GM23248 (cell line): ENCODE measurements around the gene QSOX1. TPM values are rescaled to one million over a fixed set of nuclear protein-coding genes. Genes with fewer than 3 reads are reported as not detected.

Source experiments
- DNase-seq: peaks from one replicate; pipeline ENCODE4 v3.0.0-alpha.2; 2015
- H2AFZ ChIP-seq: fragments of 200-600 bp; sonication (generic); 2 replicates; pipeline ENCODE4 v1.6.1; 2016; ENCODE audit warnings: antibody characterized with exemption
- H3F3A ChIP-seq: fragments of 200-600 bp; sonication (generic); 2 replicates; pipeline ENCODE4 v1.6.1; 2016; ENCODE audit warnings: mild to moderate bottlenecking, antibody characterized with exemption, mixed run types; ENCODE audit not compliant: insufficient read depth
- H3K27ac ChIP-seq: fragments of 200-600 bp; sonication (generic); 2 replicates; pipeline ENCODE4 v1.5.1; 2016; ENCODE audit warnings: mild to moderate bottlenecking
- H3K27me3 ChIP-seq: fragments of 200-600 bp; sonication (generic); replicated peaks from 2 replicates; pipeline ENCODE4 v1.6.1; 2016; ENCODE audit warnings: mild to moderate bottlenecking; ENCODE audit not compliant: insufficient read depth
- H3K36me3 ChIP-seq: fragments of 200-600 bp; sonication (generic); 2 replicates; pipeline ENCODE4 v1.6.1; 2016; ENCODE audit warnings: low read depth, mild to moderate bottlenecking
- H3K4me1 ChIP-seq: fragments of 200-600 bp; sonication (generic); 2 replicates; pipeline ENCODE4 v1.6.1; 2016; ENCODE audit warnings: mild to moderate bottlenecking; ENCODE audit not compliant: insufficient read depth
- H3K4me2 ChIP-seq: fragments of 200-600 bp; sonication (generic); one replicate; pipeline ENCODE4 v1.6.1; 2016; ENCODE audit warnings: mild to moderate bottlenecking; ENCODE audit not compliant: unreplicated experiment
- H3K4me3 ChIP-seq: fragments of 200-600 bp; sonication (generic); 2 replicates; pipeline ENCODE4 v1.5.1; 2016; ENCODE audit warnings: mild to moderate bottlenecking
- H3K79me2 ChIP-seq: fragments of 200-600 bp; sonication (generic); 2 replicates; pipeline ENCODE4 v1.6.1; 2016; ENCODE audit warnings: mild to moderate bottlenecking; ENCODE audit not compliant: insufficient read depth
- H3K9ac ChIP-seq: fragments of 200-600 bp; sonication (generic); 2 replicates; pipeline ENCODE4 v1.6.1; 2016; ENCODE audit warnings: mild to moderate bottlenecking
- H3K9me2 ChIP-seq: fragments of 200-600 bp; sonication (generic); 2 replicates; pipeline ENCODE4 v1.6.1; 2016; ENCODE audit warnings: mixed run types, mild to moderate bottlenecking, moderate library complexity; ENCODE audit not compliant: insufficient read depth
- H3K9me3 ChIP-seq: fragments of 200-600 bp; sonication (generic); one replicate; pipeline ENCODE4 v1.6.1; 2017; ENCODE audit warnings: low read depth
- H4K20me1 ChIP-seq: fragments of 200-600 bp; sonication (generic); 2 replicates; pipeline ENCODE4 v1.6.0; 2016; ENCODE audit not compliant: insufficient read depth
- EZH2 ChIP-seq: fragments of 200-600 bp; sonication (generic); IDR thresholded peaks from 2 replicates; pipeline ENCODE4 v1.6.1; 2018; ENCODE audit warnings: antibody characterized with exemption, mild to moderate bottlenecking; ENCODE audit not compliant: insufficient read depth, poor library complexity, severe bottlenecking
- EZH2phosphoT487 ChIP-seq: fragments of 200-600 bp; sonication (generic); IDR thresholded peaks from 2 replicates; pipeline ENCODE4 v1.6.1; 2018; ENCODE audit warnings: antibody characterized with exemption, moderate library complexity, mild to moderate bottlenecking, low read depth; ENCODE audit not compliant: insufficient read depth
- WGBS, 2 experiments: methylation state at CpG; one replicate each; pipeline ENCODE4 v1.1.6; 2015 to 2017; ENCODE audit warnings: low lambda C conversion rate in 2 of 2, low coverage in 1 of 2; ENCODE audit errors: missing lambda C conversion rate in 2 of 2; 5-methylcytosine and 5-hydroxymethylcytosine counted together
- in situ Hi-C: fragments of 300-500 bp; cut with MboI; formaldehyde crosslinking; loops from 2 replicates; pipeline ENCODE4 v1.15.0; 2020
- polyA plus RNA-seq: library from polyadenylated mRNA; unstranded; fragments of >200 nt; fragmentation: Nextera tagmentation; extraction: Ambion mirVana; gene quantifications from 2 replicates; pipeline ENCODE4 v1.2.1, GENCODE V29; 2016
- total RNA-seq: library from RNA; depleted of rRNA; stranded (reverse); fragments of >200 nt; shearing (Covaris generic); gene quantifications from 2 replicates; pipeline ENCODE4 v1.2.3, GENCODE V29; 2014

Gene QSOX1
- total and polyA plus RNA-seq, 2 experiments from 2014 or later, result 270 to 519 TPM

GRCh38 chr1:180249725-180250498 lies 95.2 kb downstream of the QSOX1 start:
- Histone ChIP-seq H2AFZ (no peak overlapping the region), H3K27ac (no peak overlapping the region), H3K4me3 (no peak overlapping the region), H3K36me3 (no peaks in the 10 kb centered on the region), H3K4me2 (no peak overlapping the region), H4K20me1 (no peaks in the 10 kb centered on the region), H3K9me3 (no peaks in the 10 kb centered on the region), H3F3A (no peaks in the 10 kb centered on the region), H3K79me2 (no peaks in the 10 kb centered on the region), H3K9ac (no peak overlapping the region), H3K9me2 (no peaks in the 10 kb centered on the region), H3K27me3 (no peaks in the 10 kb centered on the region), H3K4me1 (no peaks in the 10 kb centered on the region)
- WGBS, 2 experiments, result 64 to 69% methylated on average over 13 of the region's 13 CpGs
- TF ChIP-seq EZH2phosphoT487, result no peak
- no peak for TF ChIP-seq EZH2
- in situ Hi-C loops, result loop anchor here (10.0 kb wide), 1 partner anchor 225 kb away; no protein-coding TSS in a partner anchor
- DNase-seq, result no peak

GRCh38 chr1:180250499-180250770 lies 95.8 kb downstream of the QSOX1 start:
- no peak for DNase-seq
- H3K4me1 ChIP-seq, result no peaks in the 10 kb centered on the region
- no peaks in the 10 kb centered on the region for H3F3A ChIP-seq
- no peaks in the 10 kb centered on the region for H3K9me3 ChIP-seq
- TF ChIP-seq EZH2 (no peak), EZH2phosphoT487 (no peak)
- no peaks in the 10 kb centered on the region for H3K79me2 ChIP-seq
- H3K4me3 ChIP-seq, result no peak overlapping the region
- WGBS, 2 experiments, result 48 to 54% methylated on average over 6 to 7 of the region's 7 CpGs
- H3K9ac ChIP-seq, result no peak overlapping the region
- H2AFZ ChIP-seq, result no peak overlapping the region
- H3K9me2 ChIP-seq, result no peaks in the 10 kb centered on the region
- H4K20me1 ChIP-seq, result no peaks in the 10 kb centered on the region
- H3K27me3 ChIP-seq, result no peaks in the 10 kb centered on the region
- no peak overlapping the region for H3K27ac ChIP-seq
- no peaks in the 10 kb centered on the region for H3K36me3 ChIP-seq
- no peak overlapping the region for H3K4me2 ChIP-seq
- in situ Hi-C loops, result loop anchor here (10.0 kb wide), 1 partner anchor 224 kb away; no protein-coding TSS in a partner anchor

- Histone ChIP-seq H3K9ac (no peak overlapping the region), H4K20me1 (no peaks in the 10 kb centered on the region), H3F3A (no peaks in the 10 kb centered on the region), H3K27me3 (no peaks in the 10 kb centered on the region), H3K36me3 (no peaks in the 10 kb centered on the region), H3K4me1 (no peaks in the 10 kb centered on the region), H3K9me3 (no peaks in the 10 kb centered on the region), H3K27ac (no peak overlapping the region), H3K9me2 (no peaks in the 10 kb centered on the region), H3K4me2 (no peak overlapping the region), H2AFZ (no peak overlapping the region), H3K4me3 (no peak overlapping the region), H3K79me2 (no peaks in the 10 kb centered on the region)
- TF ChIP-seq EZH2phosphoT487 (no peak), EZH2 (no peak)
- in situ Hi-C loops, result loop anchor here (10.0 kb wide), 1 partner anchor 224 kb away; no protein-coding TSS in a partner anchor
- WGBS, 2 experiments, result 68 to 72% methylated on average over 16 of the region's 16 CpGs
- no peak for DNase-seq
These were observed 96.3 kb downstream of the QSOX1 start for GRCh38 chr1:180250883-180251509.

- Histone ChIP-seq H3K79me2 (no peaks in the 10 kb centered on the region), H2AFZ (no peak overlapping the region)
These were observed 97.0 kb downstream of the QSOX1 start for GRCh38 chr1:180251526-180252305.

More at GRCh38 chr1:180251526-180252305, 97.0 kb downstream of the QSOX1 start:
- H3K4me2 ChIP-seq, result no peak overlapping the region
- no peaks in the 10 kb centered on the region for H3K9me2 ChIP-seq
- H4K20me1 ChIP-seq, result no peaks in the 10 kb centered on the region
- H3K27me3 ChIP-seq, result no peaks in the 10 kb centered on the region
- no peaks in the 10 kb centered on the region for H3K9me3 ChIP-seq
- no peaks in the 10 kb centered on the region for H3F3A ChIP-seq
- H3K27ac ChIP-seq, result no peak overlapping the region
- H3K4me3 ChIP-seq, result no peak overlapping the region
- TF ChIP-seq EZH2, result no peak
- TF ChIP-seq EZH2phosphoT487, result no peak
- DNase-seq, result no peak
- in situ Hi-C loops, result loop anchor here (10.0 kb wide), 1 partner anchor 223 kb away; no protein-coding TSS in a partner anchor
- no peaks in the 10 kb centered on the region for H3K4me1 ChIP-seq
- H3K36me3 ChIP-seq, result no peaks in the 10 kb centered on the region
- 59 to 61% methylated on average over 9 of the region's 9 CpGs for WGBS, 2 experiments
- H3K9ac ChIP-seq, result no peak overlapping the region
